ENCODE results near the gene CEMIP2.

Gene CEMIP2

DNA sequence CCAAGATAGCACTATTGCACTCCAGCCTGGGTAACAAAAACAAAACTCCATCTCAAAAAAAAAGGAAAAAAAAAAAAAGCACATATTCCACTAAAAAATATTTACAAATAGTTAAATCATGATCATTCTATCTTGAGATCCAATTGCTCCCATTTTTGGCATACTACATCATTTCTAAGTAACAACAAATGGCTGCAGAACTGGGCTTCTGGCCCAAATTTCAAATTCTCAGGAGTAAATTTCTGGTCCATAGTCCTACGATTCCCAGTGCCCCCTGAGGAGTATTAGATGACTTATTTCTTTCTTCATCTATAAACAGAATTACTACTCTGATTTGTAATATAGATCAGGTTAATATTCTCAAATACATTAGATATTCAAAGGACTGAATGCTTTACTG is 62.1 kb downstream of the CEMIP2 start:
- H3K4me3 ChIP-seq (replicated peaks; ENCODE audit: low read depth, low read length) = no peak overlapping the region
- no peak for DNase-seq (ENCODE audit: extremely low read depth, insufficient read length)
- TF ChIP-seq, protein P1, sequence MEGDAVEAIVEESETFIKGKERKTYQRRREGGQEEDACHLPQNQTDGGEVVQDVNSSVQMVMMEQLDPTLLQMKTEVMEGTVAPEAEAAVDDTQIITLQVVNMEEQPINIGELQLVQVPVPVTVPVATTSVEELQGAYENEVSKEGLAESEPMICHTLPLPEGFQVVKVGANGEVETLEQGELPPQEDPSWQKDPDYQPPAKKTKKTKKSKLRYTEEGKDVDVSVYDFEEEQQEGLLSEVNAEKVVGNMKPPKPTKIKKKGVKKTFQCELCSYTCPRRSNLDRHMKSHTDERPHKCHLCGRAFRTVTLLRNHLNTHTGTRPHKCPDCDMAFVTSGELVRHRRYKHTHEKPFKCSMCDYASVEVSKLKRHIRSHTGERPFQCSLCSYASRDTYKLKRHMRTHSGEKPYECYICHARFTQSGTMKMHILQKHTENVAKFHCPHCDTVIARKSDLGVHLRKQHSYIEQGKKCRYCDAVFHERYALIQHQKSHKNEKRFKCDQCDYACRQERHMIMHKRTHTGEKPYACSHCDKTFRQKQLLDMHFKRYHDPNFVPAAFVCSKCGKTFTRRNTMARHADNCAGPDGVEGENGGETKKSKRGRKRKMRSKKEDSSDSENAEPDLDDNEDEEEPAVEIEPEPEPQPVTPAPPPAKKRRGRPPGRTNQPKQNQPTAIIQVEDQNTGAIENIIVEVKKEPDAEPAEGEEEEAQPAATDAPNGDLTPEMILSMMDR (IDR thresholded peaks at IDR 0.05; ENCODE audit: insufficient read depth, low read length, poor library complexity, severe bottlenecking) = no peak
- H3K36me3 ChIP-seq (ENCODE audit: control insufficient read depth, insufficient read depth, low read length) = no peaks in the 10 kb centered on the region
- H3K27me3 ChIP-seq (replicated peaks; ENCODE audit: control insufficient read depth, insufficient read depth, low read length) = no peaks in the 10 kb centered on the region

DNA sequence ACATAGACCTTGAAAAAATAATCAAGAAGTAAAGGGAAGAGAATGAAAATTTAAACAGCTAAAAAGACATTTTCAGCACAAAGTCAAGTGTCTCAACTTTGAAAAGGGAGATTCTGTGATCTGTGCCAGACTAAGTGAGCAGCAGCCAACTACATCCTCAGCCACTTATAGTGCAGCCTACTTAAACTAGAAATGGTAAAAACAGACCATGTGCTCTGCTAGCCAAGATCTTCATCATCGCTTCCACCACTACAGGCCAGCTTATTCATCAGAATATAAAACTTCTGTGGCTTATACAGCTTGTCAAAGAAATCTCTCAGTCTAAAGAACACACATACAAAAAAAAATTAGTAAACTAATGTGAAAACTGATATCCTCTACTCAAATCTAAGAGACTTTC is 63.5 kb downstream of the CEMIP2 start:
- DNase-seq (ENCODE audit: extremely low read depth, insufficient read length) = no peak
- no peak overlapping the region for H3K4me3 ChIP-seq (replicated peaks; ENCODE audit: low read depth, low read length)
- H3K27me3 ChIP-seq (replicated peaks; ENCODE audit: control insufficient read depth, insufficient read depth, low read length) = no peaks in the 10 kb centered on the region
- TF ChIP-seq, protein P1 (IDR thresholded peaks at IDR 0.05; ENCODE audit: insufficient read depth, low read length, poor library complexity, severe bottlenecking) = no peak
- no peaks in the 10 kb centered on the region for H3K36me3 ChIP-seq (ENCODE audit: control insufficient read depth, insufficient read depth, low read length)

DNA sequence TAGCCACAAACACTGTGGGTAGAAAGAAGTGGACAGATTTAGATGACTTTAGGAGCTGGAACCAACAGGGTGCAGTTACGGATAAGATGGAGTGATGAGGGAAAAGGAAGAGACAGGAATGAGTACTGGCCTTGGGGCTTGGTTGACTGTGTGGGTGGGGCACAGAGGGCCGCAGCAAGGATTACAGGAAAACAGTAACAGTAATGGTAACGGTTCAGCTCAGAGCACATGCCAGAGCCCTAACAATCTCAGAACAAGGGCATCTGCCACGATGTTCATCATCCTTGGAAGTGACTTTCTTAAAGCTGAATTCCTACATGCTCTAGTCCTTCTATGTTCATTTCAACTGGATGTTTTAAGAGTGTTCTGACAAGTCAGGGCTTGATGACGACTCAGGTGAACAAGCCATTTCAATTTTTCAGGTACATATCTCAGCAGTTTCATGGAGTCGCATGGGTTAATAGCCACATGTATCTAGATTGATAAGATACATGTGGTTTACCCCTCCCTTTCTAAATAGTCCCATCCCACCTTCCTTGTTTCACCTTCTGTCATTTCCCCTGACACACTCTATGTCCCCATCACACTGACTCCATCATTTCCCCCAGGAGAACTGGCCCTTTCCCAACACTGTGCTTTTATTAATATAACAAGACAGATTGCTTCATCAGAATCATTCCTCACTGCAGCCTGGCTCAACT is 65.0 kb downstream of the CEMIP2 start:
- H3K36me3 ChIP-seq (ENCODE audit: control insufficient read depth, insufficient read depth, low read length) = no peaks in the 10 kb centered on the region

DNA sequence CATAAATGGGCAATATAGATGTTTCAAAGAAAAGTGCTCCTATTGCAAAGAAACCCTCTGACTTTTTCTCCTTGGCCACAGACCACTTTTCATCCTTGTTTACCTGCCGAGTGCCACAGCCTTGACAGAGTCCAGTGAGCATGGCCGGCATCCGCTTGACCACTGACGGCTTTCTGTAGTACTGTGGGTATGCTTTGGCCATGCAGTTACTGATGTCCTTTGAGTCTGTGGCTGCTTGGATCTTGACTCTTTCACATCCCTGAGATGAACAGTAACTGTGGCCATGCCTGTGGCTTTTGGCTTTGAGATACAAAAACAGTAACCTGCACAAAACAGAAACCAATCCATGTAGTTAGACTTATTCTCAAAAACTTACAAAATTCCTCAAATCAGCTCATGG is 70.4 kb downstream of the CEMIP2 start:
- TF ChIP-seq, protein P1 (IDR thresholded peaks at IDR 0.05; ENCODE audit: insufficient read depth, low read length, poor library complexity, severe bottlenecking) = no peak
- DNase-seq (ENCODE audit: extremely low read depth, insufficient read length) = no peak
- Histone ChIP-seq H3K36me3 (ENCODE audit: control insufficient read depth, insufficient read depth, low read length) (no peaks in the 10 kb centered on the region), H3K4me3 (replicated peaks; ENCODE audit: low read depth, low read length) (no peak overlapping the region), H3K27me3 (replicated peaks; ENCODE audit: control insufficient read depth, insufficient read depth, low read length) (no peaks in the 10 kb centered on the region)

More for the DNA sequence above, 65.0 kb downstream of the CEMIP2 start:
- TF ChIP-seq, protein P1 (IDR thresholded peaks at IDR 0.05; ENCODE audit: insufficient read depth, low read length, poor library complexity, severe bottlenecking) = no peak
- Histone ChIP-seq H3K4me3 (replicated peaks; ENCODE audit: low read depth, low read length) (no peak overlapping the region), H3K27me3 (replicated peaks; ENCODE audit: control insufficient read depth, insufficient read depth, low read length) (no peaks in the 10 kb centered on the region)
- no peak for DNase-seq (ENCODE audit: extremely low read depth, insufficient read length)

DNA sequence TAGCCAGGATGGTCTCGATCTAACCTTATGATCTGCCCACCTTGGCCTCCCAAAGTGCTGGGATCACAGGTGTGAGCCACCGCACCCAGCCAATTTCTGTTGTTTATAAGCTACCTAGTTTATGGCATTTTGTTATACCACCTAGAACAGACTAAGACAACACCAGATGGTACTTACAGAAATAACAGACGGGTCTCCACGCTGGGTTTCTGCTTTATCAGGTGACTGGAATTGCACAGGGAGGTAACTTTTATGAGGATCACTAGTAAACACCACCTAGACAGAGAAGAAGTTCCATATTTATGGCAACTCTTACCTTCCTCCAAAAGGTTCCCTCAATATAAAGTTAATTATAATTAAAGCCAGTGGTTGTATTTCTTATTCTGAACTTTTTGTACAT is 74.0 kb downstream of the CEMIP2 start:
- Histone ChIP-seq H3K36me3 (ENCODE audit: control insufficient read depth, insufficient read depth, low read length) (no peaks in the 10 kb centered on the region), H3K27me3 (replicated peaks; ENCODE audit: control insufficient read depth, insufficient read depth, low read length) (no peaks in the 10 kb centered on the region), H3K4me3 (replicated peaks; ENCODE audit: low read depth, low read length) (no peak overlapping the region)
- TF ChIP-seq, protein P1 (IDR thresholded peaks at IDR 0.05; ENCODE audit: insufficient read depth, low read length, poor library complexity, severe bottlenecking) = no peak
- DNase-seq (ENCODE audit: extremely low read depth, insufficient read length) = no peak

DNA sequence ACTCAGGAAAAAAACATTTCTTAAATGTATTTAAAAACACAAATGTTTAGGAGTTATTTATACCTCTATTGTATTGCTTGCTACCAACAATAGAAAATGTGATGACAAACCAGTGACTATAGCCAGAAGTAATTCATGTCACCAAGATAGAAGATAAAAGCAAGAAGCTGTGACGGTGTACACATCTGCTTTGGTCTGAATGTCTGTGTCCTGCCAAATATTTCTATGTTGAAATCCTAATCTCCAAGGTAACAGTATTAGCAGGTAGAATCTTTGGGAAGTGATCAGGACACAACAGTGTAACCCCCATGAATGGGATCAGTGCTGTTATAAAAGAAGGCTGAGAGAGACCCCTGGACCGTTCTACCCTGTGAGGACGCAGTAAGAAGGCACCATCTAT is 74.7 kb downstream of the CEMIP2 start:
- TF ChIP-seq, protein P1 (IDR thresholded peaks at IDR 0.05; ENCODE audit: insufficient read depth, low read length, poor library complexity, severe bottlenecking) = no peak
- Histone ChIP-seq H3K36me3 (ENCODE audit: control insufficient read depth, insufficient read depth, low read length) (no peaks in the 10 kb centered on the region), H3K27me3 (replicated peaks; ENCODE audit: control insufficient read depth, insufficient read depth, low read length) (no peaks in the 10 kb centered on the region), H3K4me3 (replicated peaks; ENCODE audit: low read depth, low read length) (no peak overlapping the region)
- DNase-seq (ENCODE audit: extremely low read depth, insufficient read length) = no peak

Data from GM06990 (cell line).